ENCODE measurements around the gene UBASH3B. TPM values are rescaled to one million over a fixed set of nuclear protein-coding genes. Genes with fewer than 3 reads are reported as not detected.
A peak's percentile ranks its signal among the peaks of the same experiment; 100 is the strongest.

UBASH3B gene
- total RNA-seq, 1 donor: 21.4 TPM

DNA sequence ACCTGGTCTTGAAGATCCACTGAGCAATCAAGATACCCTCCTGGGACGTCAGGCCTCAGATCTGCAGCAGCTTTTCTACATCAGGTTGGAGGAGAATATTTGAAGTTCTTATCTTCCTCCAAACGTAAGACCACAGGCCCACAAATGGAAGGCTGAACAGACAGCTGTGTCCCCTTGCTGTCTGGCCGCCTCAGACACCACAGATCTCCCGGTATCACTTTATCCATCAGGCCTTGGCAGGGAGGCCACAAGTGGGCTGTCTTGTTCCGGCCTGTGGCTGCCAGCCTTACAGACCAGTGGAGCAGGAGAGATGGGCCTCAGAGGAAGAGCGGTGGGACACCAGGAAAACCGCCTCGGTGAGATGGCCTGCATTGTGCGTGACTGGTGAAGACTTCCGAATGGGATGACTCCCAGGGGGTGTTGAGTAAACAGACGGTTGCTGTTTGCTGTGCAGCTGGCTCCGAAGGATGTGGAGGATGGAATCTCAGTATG is 15.9 kb downstream of the UBASH3B start:
- Histone ChIP-seq H3K9me3 (ENCODE audit: low read depth, low read length) (peaks cover 2% of the 10 kb centered on the region), H3K27ac (ENCODE audit: low read depth, low read length) (peak overlapping the region; percentile 36), H3K79me2 (ENCODE audit: insufficient read depth, low read length) (peaks cover 94% of the 10 kb centered on the region), H3K36me3 (ENCODE audit: insufficient read depth, low read length) (peaks cover 7% of the 10 kb centered on the region), H3K4me1 (ENCODE audit: insufficient read depth, low read length) (peaks cover 24% of the 10 kb centered on the region), H3K4me3 (ENCODE audit: insufficient read depth, low read length) (no peak overlapping the region), H3K27me3 (ENCODE audit: insufficient read depth, low read length) (no peaks in the 10 kb centered on the region), H2AFZ (ENCODE audit: low read length) (no peak overlapping the region), H3K4me2 (ENCODE audit: insufficient read depth, low read length) (no peak overlapping the region), H4K20me1 (ENCODE audit: insufficient read depth, low read length) (peaks cover 20% of the 10 kb centered on the region)
- DNase-seq (ENCODE audit: insufficient read length, low spot score, missing footprints): peak; percentile 76
- TF ChIP-seq, protein P1, sequence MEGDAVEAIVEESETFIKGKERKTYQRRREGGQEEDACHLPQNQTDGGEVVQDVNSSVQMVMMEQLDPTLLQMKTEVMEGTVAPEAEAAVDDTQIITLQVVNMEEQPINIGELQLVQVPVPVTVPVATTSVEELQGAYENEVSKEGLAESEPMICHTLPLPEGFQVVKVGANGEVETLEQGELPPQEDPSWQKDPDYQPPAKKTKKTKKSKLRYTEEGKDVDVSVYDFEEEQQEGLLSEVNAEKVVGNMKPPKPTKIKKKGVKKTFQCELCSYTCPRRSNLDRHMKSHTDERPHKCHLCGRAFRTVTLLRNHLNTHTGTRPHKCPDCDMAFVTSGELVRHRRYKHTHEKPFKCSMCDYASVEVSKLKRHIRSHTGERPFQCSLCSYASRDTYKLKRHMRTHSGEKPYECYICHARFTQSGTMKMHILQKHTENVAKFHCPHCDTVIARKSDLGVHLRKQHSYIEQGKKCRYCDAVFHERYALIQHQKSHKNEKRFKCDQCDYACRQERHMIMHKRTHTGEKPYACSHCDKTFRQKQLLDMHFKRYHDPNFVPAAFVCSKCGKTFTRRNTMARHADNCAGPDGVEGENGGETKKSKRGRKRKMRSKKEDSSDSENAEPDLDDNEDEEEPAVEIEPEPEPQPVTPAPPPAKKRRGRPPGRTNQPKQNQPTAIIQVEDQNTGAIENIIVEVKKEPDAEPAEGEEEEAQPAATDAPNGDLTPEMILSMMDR (IDR thresholded peaks at IDR 0.05; ENCODE audit: extremely low read depth, low read depth, low read length): no peak

DNA sequence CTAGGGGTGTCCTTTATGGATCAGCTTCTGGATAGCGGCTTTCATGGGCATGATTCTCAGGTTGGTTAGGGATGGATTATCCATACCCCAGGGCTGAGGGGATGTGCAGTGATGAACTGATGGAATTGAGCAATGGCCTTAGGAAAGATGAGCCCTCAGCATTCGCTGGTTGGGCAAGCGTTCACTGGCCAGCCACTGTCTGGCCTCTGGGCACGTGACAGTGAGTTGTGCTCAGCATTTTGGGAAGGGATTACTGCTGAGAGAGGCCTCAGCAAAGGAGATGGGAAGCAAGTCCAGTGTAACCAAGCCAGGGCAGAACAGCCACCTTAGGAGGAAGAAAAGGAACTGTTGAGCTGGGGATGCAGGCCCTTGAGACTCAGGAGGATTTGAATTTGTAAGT is 17.4 kb downstream of the UBASH3B start:
- DNase-seq (ENCODE audit: insufficient read length, low spot score, missing footprints): no peak
- H4K20me1 ChIP-seq (ENCODE audit: insufficient read depth, low read length): peaks cover 22% of the 10 kb centered on the region
- no peaks in the 10 kb centered on the region for H3K27me3 ChIP-seq (ENCODE audit: insufficient read depth, low read length)
- peaks cover 23% of the 10 kb centered on the region for H3K4me1 ChIP-seq (ENCODE audit: insufficient read depth, low read length)
- TF ChIP-seq, protein P1 (IDR thresholded peaks at IDR 0.05; ENCODE audit: extremely low read depth, low read depth, low read length): no peak
- H3K27ac ChIP-seq (ENCODE audit: low read depth, low read length): no peak overlapping the region
- H3K4me3 ChIP-seq (ENCODE audit: insufficient read depth, low read length): no peak overlapping the region
- peaks cover 7% of the 10 kb centered on the region for H3K36me3 ChIP-seq (ENCODE audit: insufficient read depth, low read length)
- H3K4me2 ChIP-seq (ENCODE audit: insufficient read depth, low read length): no peak overlapping the region
- H3K9me3 ChIP-seq (ENCODE audit: low read depth, low read length): peaks cover 2% of the 10 kb centered on the region
- H3K79me2 ChIP-seq (ENCODE audit: insufficient read depth, low read length): peaks cover 95% of the 10 kb centered on the region
- no peak overlapping the region for H2AFZ ChIP-seq (ENCODE audit: low read length)

DNA sequence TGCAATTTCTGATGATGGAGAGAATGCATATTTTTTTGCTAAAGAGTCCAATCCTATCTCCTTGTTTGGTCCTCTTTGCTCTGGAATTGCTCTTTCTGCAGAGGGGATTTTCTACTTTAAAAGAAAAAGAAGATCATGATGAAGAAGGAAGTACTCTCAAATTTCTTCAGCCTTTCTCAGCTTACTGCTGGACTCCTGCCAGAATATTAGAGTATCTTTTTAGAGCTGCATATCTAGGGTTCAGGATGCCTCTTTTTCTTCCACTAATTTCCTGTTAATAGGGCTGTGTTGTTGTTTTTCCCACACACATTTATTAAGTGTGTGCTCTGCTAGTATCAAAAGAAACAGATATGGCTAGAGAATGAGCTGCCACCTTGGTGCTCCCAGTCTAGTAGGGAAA is 18.2 kb downstream of the UBASH3B start:
- Histone ChIP-seq H2AFZ (ENCODE audit: low read length) (no peak overlapping the region), H3K4me2 (ENCODE audit: insufficient read depth, low read length) (no peak overlapping the region), H3K27me3 (ENCODE audit: insufficient read depth, low read length) (no peaks in the 10 kb centered on the region), H3K4me3 (ENCODE audit: insufficient read depth, low read length) (no peak overlapping the region), H3K4me1 (ENCODE audit: insufficient read depth, low read length) (peaks cover 15% of the 10 kb centered on the region), H4K20me1 (ENCODE audit: insufficient read depth, low read length) (peaks cover 22% of the 10 kb centered on the region), H3K27ac (ENCODE audit: low read depth, low read length) (no peak overlapping the region), H3K9me3 (ENCODE audit: low read depth, low read length) (peaks cover 2% of the 10 kb centered on the region), H3K36me3 (ENCODE audit: insufficient read depth, low read length) (peaks cover 7% of the 10 kb centered on the region), H3K79me2 (ENCODE audit: insufficient read depth, low read length) (peaks cover 96% of the 10 kb centered on the region)
- no peak for DNase-seq (ENCODE audit: insufficient read length, low spot score, missing footprints)
- TF ChIP-seq, protein P1 (IDR thresholded peaks at IDR 0.05; ENCODE audit: extremely low read depth, low read depth, low read length): no peak

GRCh38 chr11:122676638-122677037 is 21.1 kb downstream of the UBASH3B start:
- Histone ChIP-seq H3K27me3 (ENCODE audit: insufficient read depth, low read length) (no peaks in the 10 kb centered on the region), H3K79me2 (ENCODE audit: insufficient read depth, low read length) (peaks cover 92% of the 10 kb centered on the region), H3K4me3 (ENCODE audit: insufficient read depth, low read length) (no peak overlapping the region), H3K4me2 (ENCODE audit: insufficient read depth, low read length) (no peak overlapping the region), H3K27ac (ENCODE audit: low read depth, low read length) (no peak overlapping the region), H3K36me3 (ENCODE audit: insufficient read depth, low read length) (peaks cover 6% of the 10 kb centered on the region), H3K4me1 (ENCODE audit: insufficient read depth, low read length) (peaks cover 21% of the 10 kb centered on the region), H2AFZ (ENCODE audit: low read length) (no peak overlapping the region), H3K9me3 (ENCODE audit: low read depth, low read length) (no peaks in the 10 kb centered on the region), H4K20me1 (ENCODE audit: insufficient read depth, low read length) (peaks cover 18% of the 10 kb centered on the region)
- TF ChIP-seq, protein P1 (IDR thresholded peaks at IDR 0.05; ENCODE audit: extremely low read depth, low read depth, low read length): no peak
- no peak for DNase-seq (ENCODE audit: insufficient read length, low spot score, missing footprints)

Measured in osteoblast (primary cell).